Measurements from ENCODE around the gene ZNF682.

The ZNF682 gene

GRCh38 chr19:20044663-20045062 is 5.4 kb upstream of the ZNF682 start:
- no peak overlapping the region for H3K4me3 ChIP-seq (ENCODE audit: low read depth, low read length)
- DNase-seq (ENCODE audit: low read depth): no peak
- TF ChIP-seq, protein P1, sequence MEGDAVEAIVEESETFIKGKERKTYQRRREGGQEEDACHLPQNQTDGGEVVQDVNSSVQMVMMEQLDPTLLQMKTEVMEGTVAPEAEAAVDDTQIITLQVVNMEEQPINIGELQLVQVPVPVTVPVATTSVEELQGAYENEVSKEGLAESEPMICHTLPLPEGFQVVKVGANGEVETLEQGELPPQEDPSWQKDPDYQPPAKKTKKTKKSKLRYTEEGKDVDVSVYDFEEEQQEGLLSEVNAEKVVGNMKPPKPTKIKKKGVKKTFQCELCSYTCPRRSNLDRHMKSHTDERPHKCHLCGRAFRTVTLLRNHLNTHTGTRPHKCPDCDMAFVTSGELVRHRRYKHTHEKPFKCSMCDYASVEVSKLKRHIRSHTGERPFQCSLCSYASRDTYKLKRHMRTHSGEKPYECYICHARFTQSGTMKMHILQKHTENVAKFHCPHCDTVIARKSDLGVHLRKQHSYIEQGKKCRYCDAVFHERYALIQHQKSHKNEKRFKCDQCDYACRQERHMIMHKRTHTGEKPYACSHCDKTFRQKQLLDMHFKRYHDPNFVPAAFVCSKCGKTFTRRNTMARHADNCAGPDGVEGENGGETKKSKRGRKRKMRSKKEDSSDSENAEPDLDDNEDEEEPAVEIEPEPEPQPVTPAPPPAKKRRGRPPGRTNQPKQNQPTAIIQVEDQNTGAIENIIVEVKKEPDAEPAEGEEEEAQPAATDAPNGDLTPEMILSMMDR (IDR thresholded peaks at IDR 0.05; ENCODE audit: low read depth, low read length, missing control alignments): no peak

DNA sequence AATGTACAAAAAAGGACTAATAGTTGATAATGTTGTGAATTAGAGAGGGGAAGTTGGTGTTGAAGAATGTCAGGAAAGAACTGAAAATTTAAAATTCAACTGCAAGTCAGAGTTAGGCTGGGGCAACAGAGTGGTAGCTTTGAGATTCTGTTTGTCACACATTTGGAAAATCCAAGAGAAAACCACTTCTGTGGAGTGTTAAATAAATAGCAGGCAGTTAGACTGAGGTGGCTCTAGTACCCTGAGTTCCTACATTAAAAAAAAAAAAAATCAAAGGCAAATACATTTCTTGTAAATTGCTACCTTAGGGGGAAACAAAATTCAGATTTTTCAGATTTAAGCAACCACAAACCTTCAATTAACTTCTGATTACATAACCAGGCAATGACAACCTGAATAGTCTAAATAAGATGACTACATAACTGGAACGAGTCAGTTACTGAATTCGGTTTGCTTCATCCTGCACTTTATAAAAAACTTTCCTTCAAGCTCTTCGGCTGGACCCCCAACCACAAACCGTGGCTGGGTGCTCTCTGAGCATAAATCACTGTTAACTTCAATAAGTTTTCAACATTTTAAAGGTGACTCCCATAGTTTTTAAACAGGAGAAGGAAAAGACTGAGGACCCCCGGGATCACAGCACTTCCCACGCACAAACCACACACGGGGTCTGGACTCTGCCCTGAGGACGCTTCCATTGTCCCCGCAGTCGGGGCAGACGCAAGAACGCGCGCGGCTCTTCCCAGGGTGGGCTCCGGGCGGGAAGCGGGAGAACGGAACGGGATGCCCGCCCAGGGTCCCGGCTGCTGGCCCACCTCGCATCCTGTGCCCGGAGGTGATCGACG is 725 bp downstream of the ZNF682 start:
- DNase-seq (ENCODE audit: low read depth): no peak
- TF ChIP-seq, protein P1 (IDR thresholded peaks at IDR 0.05; ENCODE audit: low read depth, low read length, missing control alignments): no peak
- peak overlapping the region; percentile 54 for H3K4me3 ChIP-seq (ENCODE audit: low read depth, low read length)

DNA sequence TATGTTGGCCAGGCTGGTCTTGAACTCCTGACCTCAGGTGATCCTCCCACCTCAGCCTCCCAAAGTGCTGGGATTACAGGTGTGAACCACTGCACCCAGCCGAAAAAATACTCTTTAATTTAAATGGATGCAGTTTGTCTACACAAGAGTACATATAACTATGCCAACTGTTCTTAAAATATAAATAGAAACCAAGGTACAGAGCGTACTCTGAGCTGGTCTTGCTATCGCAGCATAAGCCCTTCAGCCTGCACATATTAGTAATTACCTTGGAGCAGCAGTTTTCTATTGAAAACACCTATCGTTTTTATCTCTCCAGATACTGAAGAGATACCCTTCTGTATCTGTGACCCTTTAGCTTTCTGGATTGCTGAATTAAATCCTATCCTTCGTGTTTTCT is 3.4 kb downstream of the ZNF682 start:
- TF ChIP-seq, protein P1 (IDR thresholded peaks at IDR 0.05; ENCODE audit: low read depth, low read length, missing control alignments): no peak
- DNase-seq (ENCODE audit: low read depth): no peak
- no peak overlapping the region for H3K4me3 ChIP-seq (ENCODE audit: low read depth, low read length)

GRCh38 chr19:20028611-20029010 is 10.7 kb downstream of the ZNF682 start:
- TF ChIP-seq, protein P1 (IDR thresholded peaks at IDR 0.05; ENCODE audit: low read depth, low read length, missing control alignments): no peak
- H3K4me3 ChIP-seq (ENCODE audit: low read depth, low read length): no peak overlapping the region
- no peak for DNase-seq (ENCODE audit: low read depth)

GRCh38 chr19:20005741-20006140 is 33.6 kb downstream of the ZNF682 start:
- no peak overlapping the region for H3K4me3 ChIP-seq (ENCODE audit: low read depth, low read length)
- TF ChIP-seq, protein P1 (IDR thresholded peaks at IDR 0.05; ENCODE audit: low read depth, low read length, missing control alignments): no peak
- no peak for DNase-seq (ENCODE audit: low read depth)

DNA sequence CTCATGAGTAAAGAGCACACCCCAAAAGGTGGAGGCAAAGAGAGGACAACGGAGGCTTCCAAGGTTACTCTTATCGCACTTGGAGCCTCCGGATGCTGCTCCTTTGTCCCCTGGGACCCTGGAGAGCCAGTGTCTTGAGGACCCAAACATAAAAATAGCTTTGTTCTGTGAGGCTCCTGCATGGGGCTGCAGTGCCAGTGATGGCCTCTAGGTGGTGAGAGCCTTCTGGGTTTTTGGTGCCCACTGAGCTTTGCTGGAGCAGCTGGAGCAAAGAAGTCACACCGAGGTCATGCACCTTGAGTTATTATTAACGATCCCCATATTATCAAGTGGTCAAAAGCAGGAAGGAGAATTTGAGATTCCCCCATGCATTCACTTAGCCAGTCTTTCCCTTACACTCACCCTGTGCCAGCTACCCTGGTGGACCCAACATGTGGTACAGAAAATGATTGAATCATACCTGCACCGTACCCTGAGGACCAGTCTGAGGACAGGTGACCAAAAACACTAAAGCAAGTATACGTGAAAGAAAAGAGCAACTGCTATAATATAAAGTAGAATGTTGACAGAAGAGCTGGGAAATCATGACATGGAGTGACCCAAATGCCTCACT is 41.5 kb downstream of the ZNF682 start:
- DNase-seq (ENCODE audit: low read depth): no peak
- TF ChIP-seq, protein P1 (IDR thresholded peaks at IDR 0.05; ENCODE audit: low read depth, low read length, missing control alignments): peak; percentile 68
- H3K4me3 ChIP-seq (ENCODE audit: low read depth, low read length): no peak overlapping the region

Data from GM12864 (cell line).